Mesothelial cell of epicardium (in vitro differentiated cells): Measurements from ENCODE around the gene DENND1B. TPM values are rescaled to one million over a fixed set of nuclear protein-coding genes. Genes with fewer than 3 reads are reported as not detected.

Experiments used
- DNase-seq, 2 experiments: peaks; one replicate each; pipeline ENCODE4 v3.0.0; 2021; ENCODE audit warnings: low spot score in 2 of 2; ENCODE audit not compliant: unreplicated experiment in 2 of 2
- H3K27ac Mint-ChIP-seq: 2 replicates; pipeline ENCODE4 v1.8.0; 2021; ENCODE audit warnings: mixed read lengths
- H3K27me3 Mint-ChIP-seq: 2 replicates; pipeline ENCODE4 v1.8.0; 2021; ENCODE audit warnings: low read depth, mixed read lengths
- H3K36me3 Mint-ChIP-seq: 2 replicates; pipeline ENCODE4 v1.8.0; 2021; ENCODE audit warnings: mixed read lengths
- H3K4me1 Mint-ChIP-seq: 2 replicates; pipeline ENCODE4 v1.8.0; 2021; ENCODE audit warnings: mixed read lengths
- H3K4me3 Mint-ChIP-seq: 2 replicates; pipeline ENCODE4 v1.8.0; 2021; ENCODE audit warnings: mild to moderate bottlenecking, moderate library complexity, mixed read lengths
- H3K9me3 Mint-ChIP-seq: 2 replicates; pipeline ENCODE4 v1.8.0; 2021; ENCODE audit warnings: mixed read lengths
- CTCF ChIP-seq: fragments of 200-600 bp; sonication (generic); IDR thresholded peaks from one replicate; pipeline ENCODE4 v1.5.0; 2021; ENCODE audit warnings: antibody characterized with exemption; ENCODE audit not compliant: unreplicated experiment
- total RNA-seq: library from RNA; stranded (reverse); gene quantifications from 3 replicates; pipeline ENCODE4 v1.2.1, GENCODE V29; 2021

Gene DENND1B
- total RNA-seq, 1 donor from 2014 or later = 27.9 TPM

DNA sequence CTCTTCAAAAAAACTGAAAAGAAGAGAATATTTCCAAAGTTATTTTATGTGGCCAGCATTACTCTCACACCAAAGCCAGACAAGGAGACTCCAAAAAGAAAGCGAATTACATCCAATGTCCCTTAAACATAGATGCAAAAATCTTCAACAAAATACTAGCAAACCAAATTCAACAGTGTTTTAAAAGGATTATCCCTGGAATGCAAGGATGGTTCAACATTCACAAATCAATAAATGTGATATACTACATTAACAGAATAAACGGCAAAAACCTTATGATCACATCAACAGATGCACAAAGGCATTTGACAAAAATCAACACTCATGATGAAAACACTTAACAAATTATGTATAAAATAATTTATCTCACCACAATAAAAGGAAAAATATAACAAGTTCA lies 207.8 kb downstream of the DENND1B start:
- H3K36me3 Mint-ChIP-seq = peaks cover 52% of the 10 kb centered on the region
- H3K9me3 Mint-ChIP-seq = peaks cover 36% of the 10 kb centered on the region
- H3K27ac Mint-ChIP-seq = no peak overlapping the region
- no peak for TF ChIP-seq CTCF
- no peaks in the 10 kb centered on the region for H3K27me3 Mint-ChIP-seq
- H3K4me3 Mint-ChIP-seq = no peak overlapping the region
- no peak for DNase-seq
- H3K4me1 Mint-ChIP-seq = no peaks in the 10 kb centered on the region

DNA sequence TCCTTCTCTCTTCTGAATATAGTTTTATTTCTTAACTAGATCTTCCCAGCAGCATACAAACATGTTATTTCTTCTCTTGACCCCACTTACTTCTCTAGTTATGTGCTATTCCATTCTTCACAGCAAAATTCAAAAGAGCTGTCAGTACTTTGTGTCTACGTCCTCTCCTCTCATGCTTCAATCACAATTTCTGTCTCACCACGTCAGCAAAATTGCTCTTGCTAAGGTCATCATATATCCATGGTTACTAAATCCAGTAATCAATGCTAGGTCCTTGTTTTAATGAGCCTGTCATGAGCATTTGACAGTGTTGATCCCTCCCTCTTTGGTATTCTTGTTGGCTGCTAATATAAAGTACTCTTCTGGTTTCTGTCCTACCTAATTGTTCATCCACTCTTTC lies 214.2 kb downstream of the DENND1B start:
- no peak for TF ChIP-seq CTCF
- DNase-seq = no peak
- peaks cover 9% of the 10 kb centered on the region for H3K36me3 Mint-ChIP-seq
- peaks cover 7% of the 10 kb centered on the region for H3K9me3 Mint-ChIP-seq
- H3K27ac Mint-ChIP-seq = no peak overlapping the region
- H3K4me1 Mint-ChIP-seq = peaks cover 2% of the 10 kb centered on the region
- H3K27me3 Mint-ChIP-seq = no peaks in the 10 kb centered on the region
- H3K4me3 Mint-ChIP-seq = no peak overlapping the region

DNA sequence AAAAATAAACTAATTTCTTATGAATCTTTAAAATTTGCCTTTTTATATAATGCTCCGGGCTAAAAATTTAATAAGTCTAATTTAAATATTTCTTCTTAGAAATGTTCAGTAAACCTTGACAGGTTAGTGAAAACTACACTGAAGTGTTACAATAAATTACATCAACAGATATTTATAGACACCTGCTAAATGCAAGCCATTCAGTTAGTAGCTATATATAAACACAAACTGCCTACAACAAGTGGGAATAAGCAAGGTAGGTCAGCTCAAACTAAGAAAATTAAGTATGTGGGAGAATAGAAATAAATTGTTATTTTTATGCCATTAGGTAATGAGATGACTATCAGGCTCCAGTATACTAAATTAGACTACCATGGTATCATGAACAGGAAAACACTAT lies 215.6 kb downstream of the DENND1B start:
- Mint-ChIP-seq H3K27ac (no peak overlapping the region), H3K4me3 (no peak overlapping the region), H3K9me3 (peaks cover 17% of the 10 kb centered on the region), H3K36me3 (peaks cover 18% of the 10 kb centered on the region), H3K4me1 (peaks cover 2% of the 10 kb centered on the region), H3K27me3 (no peaks in the 10 kb centered on the region)
- DNase-seq = no peak
- no peak for TF ChIP-seq CTCF

DNA sequence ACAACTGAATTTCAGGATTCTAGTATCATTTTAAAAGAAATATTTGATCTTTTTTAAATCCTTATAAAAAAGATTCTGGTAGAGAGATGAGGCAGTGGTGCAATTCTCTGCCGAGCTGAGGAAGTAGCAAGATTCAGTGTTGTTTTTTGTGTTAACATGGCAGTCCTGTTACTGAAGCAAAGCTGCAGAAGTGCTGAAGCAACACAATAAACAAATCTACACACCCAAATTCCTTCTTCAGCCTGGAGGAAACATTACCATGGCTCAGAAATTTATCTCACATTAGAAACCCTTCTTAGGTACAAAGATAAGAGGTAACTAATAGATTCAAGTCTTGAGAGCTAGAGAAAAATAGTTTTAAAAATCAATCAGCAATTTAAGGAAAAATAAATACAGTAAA lies 216.0 kb downstream of the DENND1B start:
- Mint-ChIP-seq H3K4me3 (no peak overlapping the region), H3K36me3 (peaks cover 18% of the 10 kb centered on the region), H3K27me3 (no peaks in the 10 kb centered on the region), H3K9me3 (peaks cover 17% of the 10 kb centered on the region), H3K27ac (no peak overlapping the region), H3K4me1 (peaks cover 2% of the 10 kb centered on the region)
- no peak for DNase-seq
- no peak for TF ChIP-seq CTCF

DNA sequence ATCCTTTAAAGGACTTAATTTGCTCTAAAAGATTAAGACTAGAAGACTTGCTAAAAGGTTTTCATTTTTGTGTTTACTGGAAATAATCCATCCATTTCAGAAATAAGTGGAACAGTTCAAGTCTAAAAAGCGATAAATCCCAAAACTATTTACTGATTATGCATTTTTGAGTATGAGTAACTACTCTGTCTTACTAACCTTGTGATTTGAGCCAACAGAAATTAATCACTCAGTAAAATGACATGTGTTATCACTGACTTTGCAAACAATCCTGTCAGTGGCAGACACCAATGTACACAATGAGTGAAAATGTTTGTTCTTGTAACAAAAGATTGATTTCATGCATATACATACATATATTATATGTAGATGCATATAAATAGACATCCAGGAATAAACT lies 218.0 kb downstream of the DENND1B start:
- peaks cover 2% of the 10 kb centered on the region for H3K4me1 Mint-ChIP-seq

More for the DNA sequence above, 218.0 kb downstream of the DENND1B start:
- Mint-ChIP-seq H3K27ac (no peak overlapping the region), H3K4me3 (no peak overlapping the region), H3K27me3 (no peaks in the 10 kb centered on the region), H3K36me3 (peaks cover 10% of the 10 kb centered on the region), H3K9me3 (peaks cover 10% of the 10 kb centered on the region)
- TF ChIP-seq CTCF = no peak
- DNase-seq = no peak
